ENCODE results near the gene CST9. TPM values are rescaled to one million over a fixed set of nuclear protein-coding genes. Genes with fewer than 3 reads are reported as not detected.

Gene CST9
- total and polyA plus RNA-seq, 2 of the 13 experiments (the other 11 are each of a cell fraction or from before 2014, with no cell fraction given) = 0.07 TPM; not detected in 1

DNA sequence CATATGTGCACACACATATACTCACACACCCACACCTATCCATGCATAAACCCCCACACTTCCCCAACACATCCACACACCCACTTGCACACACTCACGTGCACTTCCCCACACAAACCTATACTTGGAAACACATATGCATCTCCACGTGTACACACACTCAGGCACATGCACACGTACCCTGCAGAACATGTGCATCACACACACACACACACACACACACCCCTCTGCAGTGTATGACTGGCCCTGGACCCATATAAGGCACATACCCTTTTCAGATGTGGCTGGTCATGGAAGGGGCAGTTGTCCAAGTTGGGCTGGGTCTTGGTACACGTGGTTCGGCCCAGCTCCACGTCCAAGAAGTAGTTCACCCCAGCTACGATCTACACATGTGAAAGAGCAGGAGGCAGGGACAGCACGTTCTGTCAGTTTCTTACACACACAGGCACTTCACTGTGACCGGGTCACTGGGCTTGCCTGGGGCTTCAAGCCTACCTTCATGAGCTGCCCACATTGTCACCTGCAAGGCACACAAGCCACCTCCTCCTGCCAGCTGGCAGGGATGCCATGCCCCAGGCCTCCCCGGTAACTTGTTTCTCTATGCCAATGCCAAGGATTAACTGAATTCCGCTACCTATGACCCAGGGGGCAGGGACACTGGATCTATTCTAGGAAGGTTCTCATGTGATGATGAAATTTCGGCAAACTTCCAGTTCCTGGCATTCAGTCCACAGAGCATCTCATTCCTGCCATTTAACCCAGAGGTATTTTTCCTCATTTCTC lies 29.5 kb upstream of the CST9 start (continued):
- TF ChIP-seq SP1 (IDR thresholded peaks at IDR 0.05) (no peak), SP1 (CRISPR knock-in tag; IDR thresholded peaks at IDR 0.05) (no peak), HNRNPH1 (optimal IDR thresholded peaks at IDR 0.05; ENCODE audit: low read depth, low read length) (no peak), ATF1 (CRISPR knock-in tag; IDR thresholded peaks at IDR 0.05) (no peak), FOXK1 (CRISPR knock-in tag; IDR thresholded peaks at IDR 0.05; ENCODE audit: borderline replicate concordance, low read depth) (no peak), ARHGAP35 (CRISPR knock-in tag; IDR thresholded peaks at IDR 0.05; ENCODE audit: borderline replicate concordance) (no peak), MYC (CRISPR knock-in tag; IDR thresholded peaks at IDR 0.05; ENCODE audit: borderline replicate concordance) (no peak), KDM3A (CRISPR knock-in tag; IDR thresholded peaks at IDR 0.05; ENCODE audit: low read depth) (no peak), KDM6A (CRISPR knock-in tag; IDR thresholded peaks at IDR 0.05; ENCODE audit: low read depth) (no peak), ZMYM2 (CRISPR knock-in tag; IDR thresholded peaks at IDR 0.05) (no peak), SUZ12 (IDR thresholded peaks at IDR 0.05; ENCODE audit: low read depth, low read length) (no peak), ZNF101 (CRISPR knock-in tag; IDR thresholded peaks at IDR 0.05; ENCODE audit: borderline replicate concordance, low read depth) (no peak), ZNF224 (CRISPR knock-in tag; IDR thresholded peaks at IDR 0.05) (no peak), HHEX (CRISPR knock-in tag; IDR thresholded peaks at IDR 0.05) (no peak), RORA (CRISPR knock-in tag; IDR thresholded peaks at IDR 0.05) (no peak), ZIK1 (CRISPR knock-in tag; IDR thresholded peaks at IDR 0.05; ENCODE audit: borderline replicate concordance, low read depth) (no peak), KDM1A (CRISPR knock-in tag; IDR thresholded peaks at IDR 0.05) (no peak), DMAP1 (CRISPR knock-in tag; IDR thresholded peaks at IDR 0.05) (no peak), TGIF2 (CRISPR knock-in tag; IDR thresholded peaks at IDR 0.05) (no peak), SMARCC2 (IDR thresholded peaks at IDR 0.05) (no peak), ZNF138 (CRISPR knock-in tag; IDR thresholded peaks at IDR 0.05; ENCODE audit: low read depth) (no peak), ZNF30 (CRISPR knock-in tag; IDR thresholded peaks at IDR 0.05) (no peak), POLR2A (IDR thresholded peaks at IDR 0.05; ENCODE audit: insufficient read depth in 1 of 2, low read depth in 2 of 2, low read length in 2 of 2) (peak in 1 of 2 experiments; percentile 49; a peak in 2 of 4 replicates), HOXA3 (CRISPR knock-in tag; IDR thresholded peaks at IDR 0.05) (0 out of 2 replicates have a peak, but pooled peaks have one; percentile 16)
- TF ChIP-seq, protein P1, sequence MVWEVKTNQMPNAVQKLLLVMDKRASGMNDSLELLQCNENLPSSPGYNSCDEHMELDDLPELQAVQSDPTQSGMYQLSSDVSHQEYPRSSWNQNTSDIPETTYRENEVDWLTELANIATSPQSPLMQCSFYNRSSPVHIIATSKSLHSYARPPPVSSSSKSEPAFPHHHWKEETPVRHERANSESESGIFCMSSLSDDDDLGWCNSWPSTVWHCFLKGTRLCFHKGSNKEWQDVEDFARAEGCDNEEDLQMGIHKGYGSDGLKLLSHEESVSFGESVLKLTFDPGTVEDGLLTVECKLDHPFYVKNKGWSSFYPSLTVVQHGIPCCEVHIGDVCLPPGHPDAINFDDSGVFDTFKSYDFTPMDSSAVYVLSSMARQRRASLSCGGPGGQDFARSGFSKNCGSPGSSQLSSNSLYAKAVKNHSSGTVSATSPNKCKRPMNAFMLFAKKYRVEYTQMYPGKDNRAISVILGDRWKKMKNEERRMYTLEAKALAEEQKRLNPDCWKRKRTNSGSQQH (CRISPR knock-in tag; IDR thresholded peaks at IDR 0.05; ENCODE audit: low read depth) = no peak
- TF ChIP-seq, protein P2, sequence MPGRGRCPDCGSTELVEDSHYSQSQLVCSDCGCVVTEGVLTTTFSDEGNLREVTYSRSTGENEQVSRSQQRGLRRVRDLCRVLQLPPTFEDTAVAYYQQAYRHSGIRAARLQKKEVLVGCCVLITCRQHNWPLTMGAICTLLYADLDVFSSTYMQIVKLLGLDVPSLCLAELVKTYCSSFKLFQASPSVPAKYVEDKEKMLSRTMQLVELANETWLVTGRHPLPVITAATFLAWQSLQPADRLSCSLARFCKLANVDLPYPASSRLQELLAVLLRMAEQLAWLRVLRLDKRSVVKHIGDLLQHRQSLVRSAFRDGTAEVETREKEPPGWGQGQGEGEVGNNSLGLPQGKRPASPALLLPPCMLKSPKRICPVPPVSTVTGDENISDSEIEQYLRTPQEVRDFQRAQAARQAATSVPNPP (CRISPR knock-in tag; IDR thresholded peaks at IDR 0.05) = no peak
- TF ChIP-seq, protein P3, sequence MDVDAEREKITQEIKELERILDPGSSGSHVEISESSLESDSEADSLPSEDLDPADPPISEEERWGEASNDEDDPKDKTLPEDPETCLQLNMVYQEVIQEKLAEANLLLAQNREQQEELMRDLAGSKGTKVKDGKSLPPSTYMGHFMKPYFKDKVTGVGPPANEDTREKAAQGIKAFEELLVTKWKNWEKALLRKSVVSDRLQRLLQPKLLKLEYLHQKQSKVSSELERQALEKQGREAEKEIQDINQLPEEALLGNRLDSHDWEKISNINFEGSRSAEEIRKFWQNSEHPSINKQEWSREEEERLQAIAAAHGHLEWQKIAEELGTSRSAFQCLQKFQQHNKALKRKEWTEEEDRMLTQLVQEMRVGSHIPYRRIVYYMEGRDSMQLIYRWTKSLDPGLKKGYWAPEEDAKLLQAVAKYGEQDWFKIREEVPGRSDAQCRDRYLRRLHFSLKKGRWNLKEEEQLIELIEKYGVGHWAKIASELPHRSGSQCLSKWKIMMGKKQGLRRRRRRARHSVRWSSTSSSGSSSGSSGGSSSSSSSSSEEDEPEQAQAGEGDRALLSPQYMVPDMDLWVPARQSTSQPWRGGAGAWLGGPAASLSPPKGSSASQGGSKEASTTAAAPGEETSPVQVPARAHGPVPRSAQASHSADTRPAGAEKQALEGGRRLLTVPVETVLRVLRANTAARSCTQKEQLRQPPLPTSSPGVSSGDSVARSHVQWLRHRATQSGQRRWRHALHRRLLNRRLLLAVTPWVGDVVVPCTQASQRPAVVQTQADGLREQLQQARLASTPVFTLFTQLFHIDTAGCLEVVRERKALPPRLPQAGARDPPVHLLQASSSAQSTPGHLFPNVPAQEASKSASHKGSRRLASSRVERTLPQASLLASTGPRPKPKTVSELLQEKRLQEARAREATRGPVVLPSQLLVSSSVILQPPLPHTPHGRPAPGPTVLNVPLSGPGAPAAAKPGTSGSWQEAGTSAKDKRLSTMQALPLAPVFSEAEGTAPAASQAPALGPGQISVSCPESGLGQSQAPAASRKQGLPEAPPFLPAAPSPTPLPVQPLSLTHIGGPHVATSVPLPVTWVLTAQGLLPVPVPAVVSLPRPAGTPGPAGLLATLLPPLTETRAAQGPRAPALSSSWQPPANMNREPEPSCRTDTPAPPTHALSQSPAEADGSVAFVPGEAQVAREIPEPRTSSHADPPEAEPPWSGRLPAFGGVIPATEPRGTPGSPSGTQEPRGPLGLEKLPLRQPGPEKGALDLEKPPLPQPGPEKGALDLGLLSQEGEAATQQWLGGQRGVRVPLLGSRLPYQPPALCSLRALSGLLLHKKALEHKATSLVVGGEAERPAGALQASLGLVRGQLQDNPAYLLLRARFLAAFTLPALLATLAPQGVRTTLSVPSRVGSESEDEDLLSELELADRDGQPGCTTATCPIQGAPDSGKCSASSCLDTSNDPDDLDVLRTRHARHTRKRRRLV (CRISPR knock-in tag; IDR thresholded peaks at IDR 0.05) = no peak

All from HepG2 (cell line).